SKM-1 (cell line): ENCODE measurements around the gene DNAJC18.
"Not testable (repeated sequence)": the region's sequence is repeated elsewhere in the genome, so short reads cannot be mapped to it uniquely, and the experiment has no call there.

Experiments
- DNase-seq: peaks from one replicate; lab custom pipeline; 2025; ENCODE audit not compliant: unreplicated experiment; lab: John Stamatoyannopoulos, UW

Gene DNAJC18

DNA sequence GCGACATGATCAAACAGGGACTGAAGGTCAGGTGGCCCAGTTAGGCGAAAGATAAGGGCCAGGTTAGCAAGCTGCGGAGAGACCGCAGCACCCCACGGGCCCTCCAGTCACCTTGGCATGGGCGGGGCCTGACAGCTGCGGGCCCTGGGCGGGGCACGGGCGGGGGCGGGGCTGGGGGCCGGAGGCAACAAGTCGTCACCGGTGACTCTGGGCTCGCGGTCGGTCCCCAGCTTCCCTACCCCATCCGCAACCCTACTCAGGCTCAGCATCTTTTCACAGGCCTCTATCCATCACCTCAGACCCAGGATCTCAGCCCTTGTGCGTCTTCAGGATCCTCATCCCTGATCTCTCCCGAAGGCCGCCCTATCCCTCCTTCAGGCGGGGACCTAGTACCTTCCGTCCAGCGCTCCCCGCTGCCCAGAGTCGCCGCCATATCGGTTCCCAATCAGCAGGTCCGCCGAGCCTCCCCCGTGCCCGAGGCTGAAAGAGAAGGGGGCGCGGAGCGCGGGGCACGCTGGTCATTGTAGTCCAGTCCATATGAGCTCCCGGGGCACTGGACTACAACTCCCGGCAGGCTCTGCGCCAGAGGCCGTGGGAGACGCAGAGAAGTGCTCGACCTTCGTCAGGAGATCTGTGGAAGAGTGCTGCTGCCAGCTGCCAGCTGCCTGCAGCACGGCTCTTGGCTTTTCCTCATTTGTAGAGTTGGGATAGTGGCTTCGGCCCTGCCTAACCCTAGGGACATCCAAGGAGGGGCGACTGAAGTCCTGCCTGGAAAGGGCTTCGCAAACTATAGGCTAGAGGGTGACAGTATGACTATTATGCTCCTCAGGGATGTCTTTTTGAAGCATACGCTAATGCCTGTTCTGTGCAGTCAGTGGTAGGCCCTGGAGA, at the start of gene DNAJC18:
DNAJC18 (minus strand) TSS at position 513 of the 891 bp plus-strand sequence; CDS start at position 433, 80 bp downstream.
- peak; percentile 60 for DNase-seq

DNA sequence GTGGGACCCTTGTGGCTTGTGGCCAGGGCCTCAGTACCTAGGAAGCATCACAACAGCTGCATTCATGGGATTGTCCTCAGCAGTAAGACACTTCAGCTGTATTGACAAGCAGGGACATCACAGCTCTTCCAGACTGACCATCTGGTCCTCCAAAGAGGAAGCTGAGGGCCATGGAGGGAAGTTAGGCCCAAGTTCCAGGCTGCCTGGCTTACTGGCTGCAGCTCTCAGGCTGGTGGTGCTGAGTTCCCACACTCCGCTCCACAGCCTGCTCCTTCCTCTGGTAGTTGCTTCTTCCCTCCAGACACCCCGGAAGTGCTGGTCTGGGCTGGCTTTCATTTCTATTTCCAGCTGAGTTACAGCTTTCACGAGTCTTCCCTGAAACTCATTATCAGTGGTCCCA, 48.9 kb upstream of the DNAJC18 start:
- peak; percentile 61 for DNase-seq

DNA sequence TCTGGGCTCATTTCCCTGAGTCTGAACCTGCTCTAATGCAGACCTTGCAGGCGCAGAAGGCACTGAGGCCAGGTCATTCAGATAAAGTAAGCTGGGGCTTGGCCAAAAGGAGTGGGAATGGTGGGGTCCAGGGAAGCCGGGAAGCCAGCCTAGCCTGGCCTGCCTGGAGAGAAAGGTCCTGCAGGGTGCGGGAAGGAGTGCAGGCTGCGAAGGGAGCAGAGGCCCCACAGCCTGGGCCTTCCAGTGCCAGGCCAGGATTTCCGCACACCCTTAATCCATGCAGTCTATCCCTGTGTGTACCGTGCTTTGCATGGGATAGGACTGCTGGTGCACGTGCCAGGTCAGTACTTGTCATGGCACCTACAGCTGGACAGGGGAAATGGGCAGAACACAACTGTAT, 46.9 kb upstream of the DNAJC18 start:
- DNase-seq = no peak

DNA sequence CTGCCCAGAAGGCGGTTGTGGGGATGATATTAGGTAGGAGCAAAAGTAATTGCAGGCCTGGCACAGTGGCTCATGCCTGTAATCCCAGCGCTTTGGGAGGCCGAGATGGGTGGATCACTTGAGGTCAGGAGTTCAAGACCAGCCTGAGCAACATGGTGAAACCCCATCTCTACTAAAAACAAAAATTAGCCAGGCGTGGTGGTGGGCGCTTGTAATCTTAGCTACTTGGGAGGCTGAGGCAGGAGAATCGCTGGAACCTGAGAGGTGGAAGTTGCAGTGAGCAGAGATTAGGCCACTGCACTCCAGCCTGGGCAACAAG, 43.5 kb upstream of the DNAJC18 start:
- not testable (repeated sequence) for DNase-seq

DNA sequence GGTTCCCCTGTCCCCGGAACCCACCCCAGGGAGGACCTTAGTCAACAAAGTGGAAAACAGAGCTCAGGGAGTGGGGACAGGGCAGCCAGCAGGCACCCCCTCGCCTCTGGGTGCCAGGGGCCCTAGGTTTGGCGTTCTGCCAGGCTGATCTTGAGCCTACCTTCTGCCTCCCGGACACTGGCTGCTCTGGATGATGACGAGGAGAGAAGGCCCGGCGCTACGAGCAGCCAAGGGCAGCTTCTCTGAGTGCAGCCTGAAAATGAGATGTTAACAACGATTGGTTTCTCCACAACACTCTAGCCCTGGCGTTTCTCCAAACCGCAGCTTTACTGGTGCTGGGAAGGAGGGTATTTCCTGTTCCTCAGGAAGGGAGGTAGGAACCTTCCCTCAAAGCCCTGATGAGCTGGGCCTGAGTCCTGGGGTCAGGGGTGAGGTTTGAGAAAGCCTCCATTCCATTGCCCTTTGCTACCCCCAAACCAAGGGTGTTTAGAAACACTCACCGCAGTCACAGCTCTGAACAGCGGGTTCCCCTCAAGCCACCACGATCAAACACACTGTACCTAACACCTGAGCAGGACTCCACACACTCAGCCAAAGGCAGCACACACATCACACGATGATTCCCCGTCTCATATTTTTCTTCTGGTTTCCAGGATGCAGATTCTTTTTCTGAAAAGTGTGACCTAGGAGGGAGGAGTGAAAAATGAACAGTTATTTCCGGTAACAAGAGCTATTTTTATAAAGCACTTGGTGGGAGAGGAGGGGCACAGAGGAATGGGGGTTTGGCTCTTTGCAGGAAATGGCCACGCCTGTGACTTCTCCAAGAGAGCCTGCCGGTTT, 42.9 kb upstream of the DNAJC18 start, which contains the start of gene STING1:
STING1 (minus strand) TSS at position 709 of the 840 bp plus-strand sequence. CDS start 1,054 bp downstream, outside the sequence.
- peak; percentile 88 for DNase-seq

DNA sequence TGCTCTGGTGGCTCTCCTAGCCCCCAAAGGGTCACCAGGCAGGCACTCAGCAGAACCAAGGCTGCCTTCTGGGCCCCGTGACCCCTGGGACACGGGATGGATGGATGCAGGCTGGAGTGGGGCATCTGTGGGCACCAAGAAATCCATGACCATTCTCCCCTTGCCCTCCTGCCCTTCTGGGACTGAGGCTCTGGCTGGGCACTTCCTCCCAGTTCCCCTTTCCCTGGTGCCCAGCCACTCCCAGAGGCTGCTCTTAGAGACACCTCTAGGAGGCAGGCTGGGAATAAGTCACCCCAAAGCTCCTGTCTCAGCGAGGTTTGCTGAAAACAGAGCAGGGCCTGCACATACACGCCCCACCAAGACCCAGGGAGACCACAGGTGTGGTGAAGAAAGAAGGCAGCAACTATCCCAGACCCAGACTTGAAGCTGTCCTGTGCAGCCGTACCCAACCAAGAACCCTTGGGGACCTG, 42.3 kb upstream of the DNAJC18 start:
- DNase-seq = no peak

DNA sequence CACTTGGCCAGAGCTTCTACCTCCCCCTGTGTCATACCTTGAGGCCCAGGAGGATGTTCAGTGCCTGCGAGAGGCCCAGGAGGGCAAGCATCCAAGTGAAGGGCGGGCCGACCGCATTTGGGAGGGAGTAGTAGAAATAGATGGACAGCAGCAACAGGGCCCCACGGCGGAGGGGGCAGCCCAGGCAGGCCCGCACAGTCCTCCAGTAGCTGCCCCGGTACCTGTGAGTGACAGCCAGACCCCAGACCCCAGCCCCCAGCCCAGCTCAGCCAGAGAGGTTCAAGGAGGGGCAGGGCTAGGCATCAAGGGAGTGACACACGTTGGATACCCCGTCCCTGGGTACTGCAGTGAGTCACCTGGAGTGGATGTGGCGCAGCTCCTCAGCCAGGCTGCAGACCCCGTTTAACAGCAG, 41.8 kb upstream of the DNAJC18 start:
- DNase-seq = no peak

DNA sequence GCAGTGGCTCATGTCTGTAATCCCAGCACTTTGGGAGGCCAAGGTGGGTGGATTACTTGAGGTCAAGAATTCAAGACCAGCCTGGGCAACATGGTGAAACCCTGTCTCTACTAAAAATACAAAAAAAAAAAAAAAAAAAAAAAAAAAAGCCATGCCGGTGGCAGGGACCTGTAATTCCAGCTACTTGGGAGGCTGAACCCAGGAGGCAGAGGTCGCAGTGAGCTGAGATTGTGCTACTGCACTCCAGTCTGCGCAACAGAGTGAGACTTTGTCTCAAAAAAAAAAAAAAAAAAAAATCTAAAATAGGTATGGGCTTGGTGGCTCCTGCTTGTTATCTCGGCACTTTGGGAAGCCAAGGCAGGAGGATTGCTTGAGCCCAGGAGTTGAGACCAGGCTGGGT, 40.4 kb upstream of the DNAJC18 start:
- DNase-seq = not testable (repeated sequence)

DNA sequence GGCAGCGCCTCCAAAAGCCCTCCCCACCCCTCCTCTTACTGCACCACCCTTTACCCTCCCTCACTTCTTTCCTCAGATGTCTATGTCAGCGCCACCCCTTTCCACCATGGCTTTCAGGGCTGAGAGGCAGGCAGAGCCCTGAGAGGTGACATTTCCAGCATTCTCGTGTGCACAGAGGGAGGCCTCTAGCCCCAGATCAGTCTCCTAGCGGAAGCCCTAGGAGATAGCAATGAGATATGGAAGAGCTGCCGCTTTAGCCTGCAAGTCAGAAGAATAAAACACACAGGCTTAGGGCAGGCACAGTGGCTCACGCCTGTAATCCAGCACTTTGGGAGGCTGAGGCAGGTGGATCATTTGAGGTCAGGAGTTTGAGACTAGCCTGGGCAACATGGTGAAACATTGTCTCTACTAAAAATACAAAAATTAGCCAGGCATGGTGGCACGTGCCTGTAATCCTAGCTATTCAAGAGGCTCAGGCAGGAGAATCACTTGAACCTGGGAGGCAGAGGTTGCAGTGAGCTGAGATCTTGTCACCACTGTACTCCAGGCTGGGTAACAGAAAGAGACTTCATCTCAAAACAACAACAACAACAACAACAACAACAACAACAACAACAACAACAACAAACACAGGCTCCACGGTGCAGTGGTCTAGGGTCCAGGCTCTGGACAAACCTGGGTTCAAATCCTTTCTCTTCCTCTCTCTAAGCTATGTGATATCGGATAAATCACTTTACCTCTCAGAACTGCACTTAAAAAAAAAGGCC, 39.5 kb upstream of the DNAJC18 start:
- not testable (repeated sequence) for DNase-seq

DNA sequence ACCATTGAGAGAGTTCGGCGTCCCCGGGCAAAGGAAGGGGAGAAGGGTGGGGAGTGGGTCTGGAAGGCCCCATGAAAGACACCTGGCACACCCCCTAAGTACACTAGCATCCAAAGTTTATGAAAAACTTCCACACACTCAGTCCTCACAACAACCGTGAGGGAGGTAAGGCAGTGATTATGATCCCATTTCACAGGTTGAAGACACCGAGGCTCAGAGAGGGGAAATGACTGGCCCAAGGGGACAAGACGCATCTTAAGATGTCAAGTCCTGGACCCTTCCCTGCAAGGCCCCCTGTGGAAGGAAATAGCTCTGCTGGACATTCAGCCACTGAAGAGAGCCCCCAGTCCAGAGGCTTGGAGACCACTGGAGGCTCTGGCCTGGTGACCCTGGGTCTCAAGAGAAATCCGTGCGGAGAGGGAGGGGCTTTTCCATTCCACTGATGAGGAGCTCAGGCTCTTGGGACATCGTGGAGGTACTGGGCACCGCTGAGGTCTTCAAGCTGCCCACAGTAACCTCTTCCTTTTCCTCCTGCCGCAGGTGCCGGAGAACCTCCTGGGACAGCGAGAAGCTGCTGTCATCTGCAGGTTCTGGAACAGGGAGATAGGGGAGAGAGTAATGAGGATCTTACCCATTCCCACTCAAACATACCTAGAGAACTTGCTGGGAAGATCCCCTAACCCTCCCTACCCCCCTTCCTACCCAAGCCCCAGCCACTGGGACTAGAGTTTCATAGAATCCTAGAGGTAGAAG, 36.7 kb upstream of the DNAJC18 start:
- no peak for DNase-seq

DNA sequence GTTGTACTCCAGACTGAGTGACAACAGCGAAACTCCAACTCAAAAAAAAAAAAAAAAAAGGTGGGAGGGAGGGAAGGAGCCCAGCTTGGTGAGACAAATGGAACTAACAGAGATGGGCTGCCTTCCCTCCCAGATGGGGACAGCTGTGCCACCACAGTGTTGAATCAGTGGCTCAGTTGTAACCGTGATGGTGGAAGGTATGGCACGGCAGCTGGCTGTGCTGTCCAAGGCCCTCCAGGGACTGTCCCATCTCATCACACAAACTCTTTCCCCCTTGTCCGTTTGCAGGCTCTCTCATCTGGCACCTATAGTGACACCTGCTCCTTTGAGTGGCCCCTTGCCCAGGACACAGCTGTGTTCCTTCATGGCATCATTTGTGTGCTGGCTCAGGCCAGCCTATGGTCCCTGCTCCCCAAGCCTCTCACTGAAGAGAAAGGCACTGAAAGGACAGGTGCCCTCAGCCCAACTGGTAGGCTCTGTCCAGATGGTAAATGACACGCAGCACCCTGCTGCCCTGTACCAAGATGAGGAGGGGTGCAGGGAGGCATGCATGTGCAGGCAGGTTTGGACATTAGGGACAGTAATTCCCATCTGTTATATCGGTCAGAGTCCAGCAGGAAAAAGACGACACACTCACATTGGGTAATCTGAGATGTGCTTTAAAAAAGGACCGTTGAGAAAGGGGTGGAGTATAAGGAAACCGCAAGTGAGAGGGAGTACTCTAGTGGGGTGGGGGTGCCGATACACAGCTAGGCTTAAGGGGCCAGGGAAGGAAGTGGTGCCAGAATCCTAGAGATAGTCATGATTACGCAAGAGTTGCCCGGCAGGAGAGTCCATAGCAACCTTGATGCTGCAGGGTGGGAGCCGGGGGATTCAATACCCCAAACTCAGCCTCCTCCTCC, 35.8 kb upstream of the DNAJC18 start:
- DNase-seq = peak; percentile 95

DNA sequence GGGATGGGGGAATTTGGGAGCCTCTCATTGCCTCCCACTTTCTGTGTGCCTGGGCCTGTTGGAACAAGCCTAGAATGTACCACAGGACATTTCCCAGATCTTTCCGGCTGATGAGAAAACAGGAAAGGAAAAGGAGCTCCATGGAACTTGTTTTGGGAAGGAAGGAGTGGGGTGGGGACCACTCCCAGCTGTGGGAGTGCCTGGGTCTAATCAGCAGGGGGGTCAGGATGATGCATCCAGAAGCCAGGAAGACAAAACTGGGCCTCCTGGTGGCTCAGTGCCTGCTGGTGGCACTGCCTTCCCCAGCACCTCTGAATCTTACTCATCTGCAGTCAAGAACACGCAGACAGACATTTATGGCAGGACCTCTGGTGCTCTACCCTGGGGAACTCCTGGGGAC, 34.2 kb upstream of the DNAJC18 start:
- no peak for DNase-seq

DNA sequence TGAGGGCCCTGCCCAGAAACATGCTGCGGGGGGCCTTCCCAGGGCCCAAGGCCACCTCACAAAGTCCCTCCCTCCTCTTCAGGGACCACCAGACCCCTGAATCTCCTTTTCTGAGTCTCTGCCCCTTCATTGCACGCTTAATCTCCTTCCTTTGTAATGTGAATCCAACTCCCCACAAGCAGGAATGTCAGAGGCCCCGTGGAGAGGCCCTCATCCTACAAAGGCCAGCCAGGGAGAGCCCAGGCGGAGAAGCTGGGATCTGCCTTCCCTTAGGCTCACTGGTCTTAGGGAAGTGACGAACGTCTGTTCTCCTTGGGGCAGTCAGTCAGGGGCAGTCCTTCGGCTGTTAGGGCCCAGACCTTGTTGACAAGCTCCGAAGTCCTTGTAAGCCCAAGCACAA, 33.8 kb upstream of the DNAJC18 start:
- DNase-seq = no peak

DNA sequence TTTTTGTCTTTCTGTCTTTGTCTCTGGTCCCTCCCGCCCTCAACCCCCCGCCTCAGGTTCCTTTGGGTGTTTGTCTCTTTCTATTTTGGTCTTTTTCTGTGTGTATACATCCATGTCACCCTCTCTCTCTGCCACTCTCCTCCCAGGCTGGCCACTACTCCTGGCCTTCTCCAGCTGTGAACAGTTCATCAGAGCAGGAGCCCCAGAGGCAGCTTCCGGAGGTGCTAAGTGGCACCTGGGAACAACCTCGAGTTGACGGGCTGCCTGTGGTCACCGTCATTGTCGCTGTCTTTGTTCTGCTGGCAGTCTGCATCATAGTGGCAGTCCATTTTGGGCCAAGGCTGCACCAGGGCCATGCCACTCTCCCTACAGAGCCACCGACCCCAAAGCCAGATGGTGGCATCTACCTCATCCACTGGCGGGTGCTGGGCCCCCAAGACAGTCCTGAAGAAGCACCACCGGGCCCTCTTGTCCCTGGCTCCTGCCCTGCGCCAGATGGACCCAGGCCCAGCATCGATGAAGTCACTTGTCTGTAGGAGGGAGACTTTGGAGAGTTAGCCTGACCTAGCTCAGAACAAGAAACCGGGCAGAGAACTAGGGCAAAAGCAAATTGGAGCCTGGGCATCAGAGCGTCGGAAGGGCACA, 33.2 kb upstream of the DNAJC18 start:
- DNase-seq = no peak

DNA sequence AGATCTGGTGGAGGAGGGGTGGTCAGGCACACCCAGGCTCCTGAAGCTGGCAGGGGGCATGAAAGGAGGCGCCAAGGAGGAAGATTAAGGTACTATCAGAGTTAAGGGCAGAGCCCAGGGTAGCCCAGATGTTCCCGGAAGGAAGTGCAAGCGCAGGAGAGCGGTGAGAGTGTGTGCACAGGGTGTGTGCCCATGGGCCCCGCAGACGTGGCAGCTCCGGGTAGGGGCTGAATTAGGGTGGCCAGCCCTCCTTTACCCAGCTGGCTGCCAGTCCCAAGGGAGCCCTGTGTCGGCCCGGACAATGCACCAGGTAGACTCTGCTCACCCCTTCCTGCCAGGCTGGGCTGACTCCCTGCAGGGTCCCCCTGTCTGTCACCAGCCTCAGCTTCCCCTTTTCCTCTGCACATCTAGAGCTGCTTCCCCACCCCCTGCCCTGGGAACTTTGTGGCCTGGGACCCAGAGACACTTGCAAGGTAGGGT, 31.5 kb upstream of the DNAJC18 start, which contains the start of gene SMIM33:
SMIM33 (plus strand) TSS at position 184 of the 480 bp plus-strand sequence; CDS start at position 302, 118 bp downstream.
- DNase-seq = peak; percentile 60

DNA sequence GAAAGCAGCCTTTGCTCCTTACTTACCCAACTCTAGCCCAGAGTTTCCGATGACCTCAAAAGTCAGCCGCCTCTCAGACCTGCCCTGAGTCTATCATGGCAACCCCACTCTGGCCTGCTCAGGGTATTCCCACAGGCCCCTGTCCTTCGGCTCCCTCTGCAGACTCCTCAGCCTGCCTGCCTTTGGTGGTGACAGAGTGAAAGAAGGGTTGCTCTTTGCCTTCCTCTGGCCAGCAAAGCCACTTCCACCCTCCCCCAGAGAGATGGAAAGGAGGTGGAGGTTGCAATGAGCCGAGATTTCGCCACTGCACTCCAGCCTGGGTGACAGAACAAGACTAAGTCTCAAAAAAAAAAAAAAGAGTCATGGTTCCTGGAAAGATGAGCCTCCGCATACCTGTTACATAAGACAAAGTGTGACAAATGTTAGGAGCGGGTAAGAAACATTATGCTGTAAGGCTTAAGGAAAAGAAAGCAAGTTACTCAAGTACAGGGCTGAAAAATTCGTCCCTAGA, 29.2 kb upstream of the DNAJC18 start:
- DNase-seq = peak; percentile 78

DNA sequence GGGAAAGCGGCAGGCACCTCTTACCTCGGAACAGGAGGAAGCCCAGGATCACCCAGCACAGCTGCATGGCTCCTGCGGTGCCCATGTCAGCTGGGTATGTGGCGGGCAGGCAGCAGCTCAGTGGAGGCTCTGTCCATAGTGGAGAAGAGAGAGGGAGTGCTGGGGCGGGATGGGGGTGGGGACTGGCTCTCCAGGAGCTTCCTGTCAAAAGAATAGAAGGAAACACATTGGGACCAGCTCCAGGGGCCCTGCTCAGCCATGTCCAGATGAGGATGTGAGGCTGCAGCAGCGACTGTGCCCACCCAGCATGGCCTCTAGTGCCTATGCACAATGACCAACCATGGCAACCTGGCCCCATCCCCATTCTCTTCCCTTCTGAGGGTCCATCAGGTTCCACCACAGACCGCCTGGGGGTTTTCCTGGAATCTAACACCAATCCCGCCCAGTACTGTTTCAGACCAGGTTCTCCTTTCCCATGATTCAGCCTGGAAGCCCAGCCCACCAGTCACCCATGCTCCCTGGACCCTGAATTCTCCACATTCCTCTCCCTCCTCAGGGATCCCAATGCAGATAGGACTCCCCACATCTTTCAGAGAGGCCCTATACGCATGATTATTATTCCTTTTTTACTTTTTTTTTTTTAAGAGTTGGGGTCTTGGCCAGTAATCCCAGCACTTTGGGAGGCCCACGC, 23.4 kb upstream of the DNAJC18 start, which contains the start of gene ECSCR:
ECSCR (minus strand) TSS at position 158 of the 691 bp plus-strand sequence; CDS start at position 85, 73 bp downstream.
- no peak for DNase-seq

DNA sequence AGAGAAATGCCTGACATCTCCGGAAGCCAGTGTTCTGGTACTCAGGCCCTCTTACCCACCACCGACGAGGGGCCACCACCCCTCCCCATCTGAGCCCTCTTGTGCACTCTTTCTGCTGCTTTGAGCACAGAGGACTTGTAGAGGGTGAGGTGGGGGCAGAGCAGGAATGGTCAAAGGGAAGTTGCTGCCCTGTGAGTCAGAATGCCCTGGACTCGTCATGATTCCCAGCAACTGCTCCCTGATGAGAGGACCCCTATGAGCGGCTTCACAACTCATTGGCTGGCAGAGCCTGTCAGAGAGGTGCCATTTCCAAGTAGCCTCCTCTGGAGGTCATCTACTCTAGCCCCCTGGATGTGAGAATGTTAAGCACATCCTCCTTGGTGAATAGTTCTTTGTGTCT, 22.4 kb upstream of the DNAJC18 start:
- no peak for DNase-seq
